ENCODE results near the gene ZSCAN16.

DNA sequence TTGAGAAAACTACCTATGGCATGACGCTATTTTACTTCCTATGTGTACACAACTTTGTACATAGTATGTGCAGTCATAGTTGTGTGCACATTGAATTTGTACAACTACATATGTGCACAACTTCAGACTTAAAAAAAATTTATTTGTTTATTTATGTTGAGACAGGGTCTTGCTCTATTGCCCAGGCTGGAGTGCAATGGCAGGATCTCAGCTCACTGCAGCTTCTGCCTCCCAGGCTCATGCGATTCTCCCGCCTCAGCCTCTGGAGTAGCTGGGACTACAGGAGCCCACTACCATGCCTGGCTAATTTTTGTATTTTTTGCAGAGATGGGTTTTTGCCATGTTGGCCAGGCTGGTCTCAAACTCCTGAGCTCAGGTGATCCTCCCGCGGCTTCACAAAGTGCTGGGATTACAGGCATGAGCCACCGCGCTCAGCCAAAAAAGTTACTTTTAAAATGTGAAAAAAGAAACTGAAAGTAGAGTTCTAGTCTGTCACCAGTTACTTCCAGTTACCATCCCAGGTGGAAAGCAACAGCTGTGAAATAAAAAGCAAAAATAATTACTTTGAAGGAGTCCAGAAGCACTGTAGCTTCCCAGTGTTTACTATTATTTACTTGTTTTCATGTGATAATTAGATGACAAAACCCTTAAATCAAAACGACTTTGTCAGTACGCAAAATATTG is 15.6 kb downstream of the ZSCAN16 start:
- no peak for TF ChIP-seq POLR2AphosphoS5 (IDR thresholded peaks at IDR 0.05)
- TF ChIP-seq, protein P1, sequence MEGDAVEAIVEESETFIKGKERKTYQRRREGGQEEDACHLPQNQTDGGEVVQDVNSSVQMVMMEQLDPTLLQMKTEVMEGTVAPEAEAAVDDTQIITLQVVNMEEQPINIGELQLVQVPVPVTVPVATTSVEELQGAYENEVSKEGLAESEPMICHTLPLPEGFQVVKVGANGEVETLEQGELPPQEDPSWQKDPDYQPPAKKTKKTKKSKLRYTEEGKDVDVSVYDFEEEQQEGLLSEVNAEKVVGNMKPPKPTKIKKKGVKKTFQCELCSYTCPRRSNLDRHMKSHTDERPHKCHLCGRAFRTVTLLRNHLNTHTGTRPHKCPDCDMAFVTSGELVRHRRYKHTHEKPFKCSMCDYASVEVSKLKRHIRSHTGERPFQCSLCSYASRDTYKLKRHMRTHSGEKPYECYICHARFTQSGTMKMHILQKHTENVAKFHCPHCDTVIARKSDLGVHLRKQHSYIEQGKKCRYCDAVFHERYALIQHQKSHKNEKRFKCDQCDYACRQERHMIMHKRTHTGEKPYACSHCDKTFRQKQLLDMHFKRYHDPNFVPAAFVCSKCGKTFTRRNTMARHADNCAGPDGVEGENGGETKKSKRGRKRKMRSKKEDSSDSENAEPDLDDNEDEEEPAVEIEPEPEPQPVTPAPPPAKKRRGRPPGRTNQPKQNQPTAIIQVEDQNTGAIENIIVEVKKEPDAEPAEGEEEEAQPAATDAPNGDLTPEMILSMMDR (IDR thresholded peaks at IDR 0.05) = no peak
